Central memory CD8-positive, alpha-beta T cell (primary cell): ENCODE measurements around the gene DUSP16.

Experiments used
- ATAC-seq: fragments of 150-1000 bp; cut with Tn5 transposase; replicated peaks from 2 replicates; pipeline ENCODE4 v1.10.0; 2022; ENCODE audit warnings: mild to moderate bottlenecking, moderate FRiP score, moderate number of reproducible peaks; ENCODE audit not compliant: poor library complexity, severe bottlenecking; ENCODE audit errors: extremely low read depth
- DNase-seq, 2 donors: peaks; one replicate each; pipeline ENCODE4 v3.0.0; 2021; ENCODE audit warnings: low spot score in 2 of 2
- H3K27ac Mint-ChIP-seq: one replicate; pipeline ENCODE4 v1.8.0; 2022; ENCODE audit warnings: low read depth, mild to moderate bottlenecking, moderate library complexity, mixed read lengths
- H3K27me3 Mint-ChIP-seq: one replicate; pipeline ENCODE4 v1.8.0; 2022; ENCODE audit warnings: mixed read lengths
- H3K36me3 Mint-ChIP-seq: one replicate; pipeline ENCODE4 v1.8.0; 2022; ENCODE audit warnings: mild to moderate bottlenecking, moderate library complexity, mixed read lengths; ENCODE audit not compliant: insufficient read depth
- H3K4me1 Mint-ChIP-seq: one replicate; pipeline ENCODE4 v1.8.0; 2022; ENCODE audit warnings: mixed read lengths
- H3K4me3 Mint-ChIP-seq: one replicate; pipeline ENCODE4 v1.8.0; 2022; ENCODE audit warnings: mild to moderate bottlenecking, moderate library complexity, mixed read lengths
- H3K9me3 Mint-ChIP-seq: one replicate; pipeline ENCODE4 v1.8.0; 2022; ENCODE audit warnings: mixed read lengths

The DUSP16 gene

GRCh38 chr12:12562585-12563261, at the start of gene DUSP16:
TSS of gene DUSP16 (minus strand) at chr12:12562863. CDS start at chr12:12521098, 41,765 bp downstream.
- peak within 1 kb of the TSS; percentile 88 for H3K4me3 Mint-ChIP-seq
- H3K9me3 Mint-ChIP-seq = no peaks in the 10 kb centered on the region

GRCh38 chr12:12612358-12612757, 49.7 kb upstream of the DUSP16 start:
- Mint-ChIP-seq H3K4me3 (peak overlapping the region; percentile 92), H3K4me1 (peaks cover 48% of the 10 kb centered on the region)
- no peak for DNase-seq

More at GRCh38 chr12:12562585-12563261, at the start of gene DUSP16:
- Mint-ChIP-seq H3K27me3 (no peaks in the 10 kb centered on the region), H3K36me3 (peaks cover 28% of the 10 kb centered on the region), H3K27ac (peak within 1 kb of the TSS; percentile 94), H3K4me1 (peaks cover 18% of the 10 kb centered on the region)
- peak; percentile 78 for ATAC-seq
- peak; percentile 51 to 81 for DNase-seq

GRCh38 chr12:12611512-12612306, 49.0 kb upstream of the DUSP16 start, which contains the start of gene CREBL2:
TSS of gene CREBL2 (plus strand) at chr12:12611876. CDS start at chr12:12612173, 297 bp downstream.
- Mint-ChIP-seq H3K9me3 (no peaks in the 10 kb centered on the region), H3K27ac (peak within 1 kb of the TSS; percentile 97), H3K27me3 (no peaks in the 10 kb centered on the region), H3K4me1 (peaks cover 41% of the 10 kb centered on the region), H3K4me3 (peak within 1 kb of the TSS; percentile 92), H3K36me3 (peaks cover 28% of the 10 kb centered on the region)
- DNase-seq (peak; percentile 69 to 82), ATAC-seq (peak; percentile 89)

More at GRCh38 chr12:12612358-12612757, 49.7 kb upstream of the DUSP16 start:
- peaks cover 28% of the 10 kb centered on the region for H3K36me3 Mint-ChIP-seq
- H3K27ac Mint-ChIP-seq = peak overlapping the region; percentile 97
- peak; percentile 26 for ATAC-seq
- no peaks in the 10 kb centered on the region for H3K27me3 Mint-ChIP-seq
- H3K9me3 Mint-ChIP-seq = no peaks in the 10 kb centered on the region

- ATAC-seq = no peak
- Mint-ChIP-seq H3K4me3 (peak overlapping the region; percentile 92), H3K27me3 (no peaks in the 10 kb centered on the region), H3K36me3 (peaks cover 24% of the 10 kb centered on the region), H3K4me1 (peaks cover 38% of the 10 kb centered on the region), H3K27ac (peak overlapping the region; percentile 97), H3K9me3 (no peaks in the 10 kb centered on the region)
- DNase-seq = no peak
These were observed 48.0 kb upstream of the DUSP16 start for GRCh38 chr12:12610711-12611110.

GRCh38 chr12:12609692-12610091, 47.0 kb upstream of the DUSP16 start:
- no peak for ATAC-seq
- no peak overlapping the region for H3K27ac Mint-ChIP-seq
- no peak overlapping the region for H3K4me3 Mint-ChIP-seq
- no peaks in the 10 kb centered on the region for H3K9me3 Mint-ChIP-seq
- H3K36me3 Mint-ChIP-seq = peaks cover 22% of the 10 kb centered on the region
- peaks cover 36% of the 10 kb centered on the region for H3K4me1 Mint-ChIP-seq
- no peaks in the 10 kb centered on the region for H3K27me3 Mint-ChIP-seq
- no peak for DNase-seq

GRCh38 chr12:12608557-12608957, 45.9 kb upstream of the DUSP16 start:
- Mint-ChIP-seq H3K4me1 (peaks cover 29% of the 10 kb centered on the region), H3K4me3 (no peak overlapping the region), H3K27me3 (no peaks in the 10 kb centered on the region), H3K9me3 (no peaks in the 10 kb centered on the region), H3K36me3 (peaks cover 19% of the 10 kb centered on the region), H3K27ac (no peak overlapping the region)
- DNase-seq (no peak), ATAC-seq (no peak)

GRCh38 chr12:12606781-12607589, 44.3 kb upstream of the DUSP16 start:
- H3K4me3 Mint-ChIP-seq = no peak overlapping the region
- H3K27ac Mint-ChIP-seq = no peak overlapping the region
- H3K9me3 Mint-ChIP-seq = no peaks in the 10 kb centered on the region
- DNase-seq = no peak
- H3K36me3 Mint-ChIP-seq = peaks cover 11% of the 10 kb centered on the region
- no peaks in the 10 kb centered on the region for H3K27me3 Mint-ChIP-seq
- ATAC-seq = no peak
- H3K4me1 Mint-ChIP-seq = peaks cover 13% of the 10 kb centered on the region

- H3K9me3 Mint-ChIP-seq = no peaks in the 10 kb centered on the region
- H3K4me1 Mint-ChIP-seq = no peaks in the 10 kb centered on the region
- no peak for ATAC-seq
- DNase-seq = no peak
- H3K36me3 Mint-ChIP-seq = peaks cover 4% of the 10 kb centered on the region
- no peak overlapping the region for H3K4me3 Mint-ChIP-seq
- no peak overlapping the region for H3K27ac Mint-ChIP-seq
- no peaks in the 10 kb centered on the region for H3K27me3 Mint-ChIP-seq
These were observed 42.1 kb upstream of the DUSP16 start for GRCh38 chr12:12604740-12605139.

GRCh38 chr12:12600659-12601058, 38.0 kb upstream of the DUSP16 start:
- no peaks in the 10 kb centered on the region for H3K27me3 Mint-ChIP-seq
- ATAC-seq (no peak), DNase-seq (no peak)
- H3K4me3 Mint-ChIP-seq = no peak overlapping the region
- no peak overlapping the region for H3K27ac Mint-ChIP-seq
- no peaks in the 10 kb centered on the region for H3K9me3 Mint-ChIP-seq
- H3K36me3 Mint-ChIP-seq = peaks cover 4% of the 10 kb centered on the region
- no peaks in the 10 kb centered on the region for H3K4me1 Mint-ChIP-seq

GRCh38 chr12:12599750-12600643, 37.3 kb upstream of the DUSP16 start:
- no peak for DNase-seq
- no peaks in the 10 kb centered on the region for H3K4me1 Mint-ChIP-seq
- peaks cover 4% of the 10 kb centered on the region for H3K36me3 Mint-ChIP-seq

GRCh38 chr12:12598864-12599263, 36.2 kb upstream of the DUSP16 start:
- no peak overlapping the region for H3K27ac Mint-ChIP-seq
- H3K4me3 Mint-ChIP-seq = no peak overlapping the region
- H3K27me3 Mint-ChIP-seq = no peaks in the 10 kb centered on the region
- H3K9me3 Mint-ChIP-seq = no peaks in the 10 kb centered on the region
- H3K4me1 Mint-ChIP-seq = no peaks in the 10 kb centered on the region
- DNase-seq (no peak), ATAC-seq (no peak)
- peaks cover 2% of the 10 kb centered on the region for H3K36me3 Mint-ChIP-seq

More at GRCh38 chr12:12599750-12600643, 37.3 kb upstream of the DUSP16 start:
- Mint-ChIP-seq H3K27me3 (no peaks in the 10 kb centered on the region), H3K9me3 (no peaks in the 10 kb centered on the region), H3K27ac (no peak overlapping the region), H3K4me3 (no peak overlapping the region)
- no peak for ATAC-seq
